GM23338 (cell line): ENCODE measurements around the gene SMC4. TPM values are rescaled to one million over a fixed set of nuclear protein-coding genes. Genes with fewer than 3 reads are reported as not detected.

Source experiments
- ATAC-seq: fragments of 200-7000 bp; cut with Tn5 transposase; 3 replicates; pipeline ENCODE4 v1.9.1; 2020
- DNase-seq: peaks from one replicate; pipeline ENCODE4 v3.0.0-alpha.2; 2015; ENCODE audit warnings: low spot score
- H2AFZ ChIP-seq: fragments of 200-600 bp; sonication (generic); 2 replicates; pipeline ENCODE4 v1.8.0; 2016; ENCODE audit warnings: antibody characterized with exemption, mild to moderate bottlenecking, moderate library complexity
- H3F3A ChIP-seq: fragments of 200-600 bp; sonication (generic); replicated peaks from 2 replicates; pipeline ENCODE4 v1.8.0; 2017; ENCODE audit warnings: antibody characterized with exemption, mixed run types, low read depth
- H3K27ac ChIP-seq: fragments of 200-600 bp; sonication (generic); 2 replicates; pipeline ENCODE4 v1.6.1; 2016; ENCODE audit warnings: low read depth
- H3K27me3 ChIP-seq: fragments of 200-600 bp; sonication (generic); 2 replicates; pipeline ENCODE4 v1.8.0; 2016; ENCODE audit warnings: mild to moderate bottlenecking, mixed run types, moderate library complexity; ENCODE audit not compliant: insufficient read depth
- H3K36me3 ChIP-seq: fragments of 200-600 bp; sonication (generic); 2 replicates; pipeline ENCODE4 v1.8.0; 2016; ENCODE audit warnings: mild to moderate bottlenecking; ENCODE audit not compliant: insufficient read depth
- H3K4me1 ChIP-seq: fragments of 200-600 bp; sonication (generic); 2 replicates; pipeline ENCODE4 v1.8.0; 2016; ENCODE audit warnings: mild to moderate bottlenecking, moderate library complexity; ENCODE audit not compliant: insufficient read depth
- H3K4me2 ChIP-seq: fragments of 200-600 bp; sonication (generic); 2 replicates; pipeline ENCODE4 v1.7.1; 2017; ENCODE audit warnings: mixed run types
- H3K4me3 ChIP-seq: fragments of 200-600 bp; sonication (generic); 2 replicates; pipeline ENCODE4 v1.6.1; 2016; ENCODE audit warnings: mixed run types
- H3K79me2 ChIP-seq: fragments of 200-600 bp; sonication (generic); replicated peaks from 2 replicates; pipeline ENCODE4 v1.8.0; 2017; ENCODE audit warnings: mild to moderate bottlenecking; ENCODE audit not compliant: insufficient read depth
- H3K9me2 ChIP-seq: fragments of 200-600 bp; sonication (generic); 2 replicates; pipeline ENCODE4 v1.8.0; 2017; ENCODE audit not compliant: insufficient read depth
- H4K20me1 ChIP-seq: fragments of 200-600 bp; sonication (generic); replicated peaks from 2 replicates; pipeline ENCODE4 v1.8.0; 2017; ENCODE audit warnings: mild to moderate bottlenecking; ENCODE audit not compliant: insufficient read depth
- H3K27ac Mint-ChIP-seq: 2 replicates; pipeline ENCODE4 v1.8.0; 2020; ENCODE audit warnings: inconsistent platforms, mild to moderate bottlenecking, moderate library complexity, mixed read lengths
- H3K27me3 Mint-ChIP-seq: 3 replicates; pipeline ENCODE4 v1.8.0; 2022; ENCODE audit warnings: low read depth, mild to moderate bottlenecking, moderate library complexity, mixed read lengths, inconsistent platforms; ENCODE audit not compliant: insufficient read depth, poor library complexity
- H3K36me3 Mint-ChIP-seq: 3 replicates; pipeline ENCODE4 v1.8.0; 2021; ENCODE audit warnings: low read depth, mild to moderate bottlenecking, inconsistent platforms, moderate library complexity, mixed read lengths
- H3K4me1 Mint-ChIP-seq: 3 replicates; pipeline ENCODE4 v1.8.0; 2020; ENCODE audit warnings: mild to moderate bottlenecking, inconsistent platforms, mixed read lengths
- H3K4me3 Mint-ChIP-seq: 3 replicates; pipeline ENCODE4 v1.8.0; 2021; ENCODE audit warnings: moderate library complexity, mild to moderate bottlenecking, inconsistent platforms, mixed read lengths
- H3K9me3 Mint-ChIP-seq: 3 replicates; pipeline ENCODE4 v1.8.0; 2020; ENCODE audit warnings: moderate library complexity, mild to moderate bottlenecking, inconsistent platforms, mixed read lengths
- CREB1 ChIP-seq: fragments of 250-450 bp; sonication (Bioruptor Pico); IDR thresholded peaks from 2 replicates; pipeline ENCODE4 v1.5.0; 2020; ENCODE audit warnings: low read depth, mild to moderate bottlenecking, moderate library complexity
- CTCF ChIP-seq, 2 experiments: fragments of 200-600 bp in 1 of 2; sonication (generic) in 1 of 2; conservative IDR thresholded peaks; 2 replicates each; pipeline versions ENCODE4 v1.5.1 to v1.6.1; 2016 to 2017; ENCODE audit warnings: antibody characterized with exemption in 2 of 2, low read depth in 2 of 2, mild to moderate bottlenecking in 2 of 2, moderate library complexity in 1 of 2
- ETS1 ChIP-seq: IDR thresholded peaks from 2 replicates; pipeline ENCODE4 v1.6.1; 2016; ENCODE audit warnings: antibody characterized with exemption
- EZH2 ChIP-seq: fragments of 200-600 bp; sonication (generic); IDR thresholded peaks from one replicate; pipeline ENCODE4 v1.8.0; 2017; ENCODE audit warnings: antibody characterized with exemption, mild to moderate bottlenecking, low read depth; ENCODE audit not compliant: unreplicated experiment
- EZH2phosphoT487 ChIP-seq: fragments of 200-600 bp; sonication (generic); IDR thresholded peaks from one replicate; pipeline ENCODE4 v1.8.1; 2018; ENCODE audit warnings: antibody characterized with exemption; ENCODE audit not compliant: unreplicated experiment
- JUNB ChIP-seq: IDR thresholded peaks from one replicate; pipeline ENCODE4 v1.6.1; 2016; ENCODE audit warnings: antibody characterized with exemption; ENCODE audit not compliant: unreplicated experiment
- NANOG ChIP-seq: IDR thresholded peaks from 2 replicates; pipeline ENCODE4 v1.6.1; 2016; ENCODE audit warnings: antibody characterized with exemption, borderline replicate concordance
- POLR2AphosphoS5 ChIP-seq: IDR thresholded peaks from 2 replicates; pipeline ENCODE4 v1.6.1; 2016; ENCODE audit warnings: antibody characterized with exemption, low read depth
- REST ChIP-seq: IDR thresholded peaks from one replicate; pipeline ENCODE4 v1.6.1; 2018; ENCODE audit warnings: antibody characterized with exemption; ENCODE audit not compliant: unreplicated experiment
- STAT1 ChIP-seq: IDR thresholded peaks from one replicate; pipeline ENCODE4 v1.6.1; 2016; ENCODE audit warnings: antibody characterized with exemption; ENCODE audit not compliant: unreplicated experiment
- ZNF114 ChIP-seq: fragments of 250-450 bp; sonication (Bioruptor Pico); IDR thresholded peaks from 2 replicates; pipeline ENCODE4 v1.5.0; 2020; ENCODE audit warnings: mild to moderate bottlenecking, moderate library complexity
- ZNF331 ChIP-seq: fragments of 250-450 bp; sonication (Bioruptor Pico); IDR thresholded peaks from 2 replicates; pipeline ENCODE4 v1.5.0; 2020; ENCODE audit warnings: low read depth, mild to moderate bottlenecking, moderate library complexity
- ZNF462 ChIP-seq: fragments of 250-450 bp; sonication (Bioruptor Pico); IDR thresholded peaks from 2 replicates; pipeline ENCODE4 v1.5.0; 2020; ENCODE audit warnings: mild to moderate bottlenecking, moderate library complexity
- polyA plus RNA-seq: library from polyadenylated mRNA; unstranded; fragments of >200 nt; fragmentation: Nextera tagmentation; extraction: Ambion mirVana; gene quantifications from 2 replicates; pipeline ENCODE4 v1.2.1, GENCODE V29; 2016
- total RNA-seq: library from RNA; depleted of rRNA; stranded (reverse); fragments of >200 nt; shearing (Covaris generic); gene quantifications from 2 replicates; pipeline ENCODE4 v1.2.3, GENCODE V29; 2014

Gene SMC4
- total and polyA plus RNA-seq, 2 experiments from 2014 or later: 167 to 412 TPM

GRCh38 chr3:160376681-160377080, 22.8 kb upstream of the SMC4 start:
- Histone ChIP-seq H2AFZ (no peak overlapping the region), H3K4me1 (peaks cover 14% of the 10 kb centered on the region; the same call in 1 of the 2 replicates), H3K27ac (no peak overlapping the region), H3K79me2 (no peaks in the 10 kb centered on the region), H3K4me2 (no peak overlapping the region), H3F3A (no peaks in the 10 kb centered on the region), H4K20me1 (no peaks in the 10 kb centered on the region), H3K4me3 (no peak overlapping the region), H3K27me3 (no peaks in the 10 kb centered on the region), H3K9me2 (no peaks in the 10 kb centered on the region), H3K36me3 (0 out of 2 replicates have a peak, but pooled peaks cover 2% of the 10 kb centered on the region)
- peaks cover 12% of the 10 kb centered on the region for H3K4me1 Mint-ChIP-seq
- H3K36me3 Mint-ChIP-seq: peaks cover 25% of the 10 kb centered on the region
- TF ChIP-seq CREB1 (CRISPR knock-in tag): no peak
- TF ChIP-seq NANOG: no peak
- TF ChIP-seq STAT1: no peak
- no peak for TF ChIP-seq ETS1
- no peak for TF ChIP-seq EZH2
- TF ChIP-seq POLR2AphosphoS5: no peak
- no peak for TF ChIP-seq CTCF (conservative IDR thresholded peaks at IDR 0.05; ENCODE audit: low read depth in 2 of 2)
- TF ChIP-seq ZNF331 (CRISPR knock-in tag): no peak
- TF ChIP-seq ZNF462 (CRISPR knock-in tag): no peak
- TF ChIP-seq REST: no peak
- no peak for TF ChIP-seq JUNB
- TF ChIP-seq ZNF114 (CRISPR knock-in tag): no peak
- TF ChIP-seq EZH2phosphoT487: no peak
- ATAC-seq: no peak
- DNase-seq: no peak
- H3K27me3 Mint-ChIP-seq: no peaks in the 10 kb centered on the region
- H3K4me3 Mint-ChIP-seq: no peak overlapping the region
- no peak overlapping the region for H3K27ac Mint-ChIP-seq
- H3K9me3 Mint-ChIP-seq: peaks cover 7% of the 10 kb centered on the region; the same call in 1 of the 3 replicates
